GM19468 (cell line): ENCODE data around the gene RGS3.
A peak's percentile ranks its signal among the peaks of the same experiment; 100 is the strongest.

Experiments
- ATAC-seq: cut with Tn5 transposase; IDR thresholded peaks from one replicate; pipeline ENCODE4 v1.9.1; 2021; ENCODE audit warnings: mild to moderate bottlenecking, moderate library complexity, moderate number of reproducible peaks; ENCODE audit not compliant: unreplicated experiment; ENCODE audit errors: extremely low read depth

Gene RGS3

DNA sequence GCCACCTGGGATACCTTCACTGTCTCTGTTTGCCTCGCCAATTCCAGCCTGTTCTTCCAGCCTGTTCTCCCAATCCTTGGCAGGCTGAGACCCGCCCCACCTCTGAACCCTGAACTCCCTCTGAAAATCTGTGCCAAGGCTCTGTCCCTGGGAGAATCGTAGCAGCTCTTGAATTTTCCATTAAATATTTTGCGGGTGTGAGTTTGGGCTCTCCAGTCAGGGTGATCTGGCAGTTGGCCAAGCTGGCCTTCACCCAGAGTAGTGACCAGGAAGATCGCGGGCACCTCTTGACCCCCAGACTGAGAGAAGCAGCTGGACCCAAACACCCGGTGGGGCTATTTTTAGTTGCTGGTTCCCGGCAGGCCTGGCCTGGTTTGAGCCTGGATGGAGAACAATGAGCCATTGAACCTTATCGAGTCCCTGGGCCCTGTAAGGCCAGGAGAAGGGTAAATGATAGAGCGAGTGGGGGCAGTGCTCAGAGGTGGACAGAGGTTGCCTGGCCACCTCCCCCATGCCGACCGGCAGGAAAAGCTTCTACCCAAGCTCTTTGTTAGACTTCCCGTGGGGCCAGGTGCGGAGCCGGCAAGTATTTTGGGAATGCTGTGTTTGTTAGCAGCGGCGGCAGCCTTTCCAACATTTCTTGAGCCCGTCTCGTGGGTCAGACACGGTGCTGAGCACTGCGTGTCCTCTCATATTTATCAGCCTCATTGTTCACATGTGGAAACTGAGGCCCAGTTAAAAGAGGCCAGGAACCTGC is 146.2 kb downstream of the RGS3 start:
- ATAC-seq: no peak

DNA sequence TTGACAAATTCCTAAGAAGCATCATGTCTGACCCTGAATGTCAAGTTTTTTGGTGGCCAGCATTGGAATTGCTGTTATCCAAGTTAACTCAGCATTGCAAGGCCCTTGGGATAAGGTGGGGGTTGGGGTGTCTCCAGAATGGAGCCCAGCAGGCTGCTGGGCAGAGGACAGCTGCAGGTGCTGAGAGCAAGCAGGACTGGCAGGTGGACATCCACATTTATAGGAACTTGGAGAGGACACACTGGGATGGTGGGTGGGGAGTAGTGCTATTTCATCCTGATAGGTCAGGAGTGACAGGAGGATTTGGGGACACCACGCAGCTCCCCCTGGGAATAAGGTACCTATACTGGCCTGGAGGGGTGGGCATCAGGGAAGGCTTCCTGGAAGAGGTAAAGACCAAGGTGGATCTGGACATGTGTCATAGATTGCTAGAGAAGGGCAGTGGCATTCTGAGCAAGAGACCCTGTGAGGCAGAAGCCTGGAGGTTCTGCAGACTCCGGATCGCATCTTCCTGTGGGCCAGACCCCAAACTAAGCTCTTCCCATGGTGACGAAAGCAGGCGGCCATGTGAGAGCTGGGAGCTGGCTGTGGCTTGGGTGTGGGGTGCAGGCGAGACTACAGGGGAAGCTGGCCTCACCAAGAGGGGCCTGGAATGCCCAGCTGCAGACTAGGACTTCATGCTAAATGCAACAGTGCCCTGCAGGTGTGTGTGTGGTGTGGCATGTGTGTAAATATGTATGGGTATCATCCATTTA is 148.1 kb downstream of the RGS3 start:
- no peak for ATAC-seq

DNA sequence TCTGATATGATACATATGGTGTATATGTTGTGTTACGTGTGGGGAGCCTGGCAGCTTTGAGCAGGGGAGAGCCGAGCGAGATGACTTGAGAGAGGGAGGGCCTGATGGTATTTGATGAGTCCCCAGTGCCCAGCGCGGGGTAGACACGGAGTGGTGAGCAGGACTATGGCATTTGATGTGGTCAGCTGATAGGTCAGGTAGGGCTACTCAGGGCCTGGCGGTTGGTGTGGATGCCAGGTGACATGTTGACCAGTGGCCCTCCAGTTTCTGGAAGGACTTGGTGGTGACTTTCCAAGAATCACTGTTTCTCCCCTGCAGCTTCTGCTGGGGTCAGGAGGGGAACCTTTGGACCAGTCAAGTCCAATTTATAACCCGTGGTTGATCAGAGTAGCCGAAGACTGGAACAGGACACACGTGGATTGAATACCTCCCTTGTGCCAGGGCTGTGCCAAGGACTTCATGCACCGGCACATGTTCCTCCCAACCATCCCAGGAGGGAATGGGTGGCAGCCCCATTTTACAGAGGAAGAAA is 148.8 kb downstream of the RGS3 start:
- no peak for ATAC-seq

DNA sequence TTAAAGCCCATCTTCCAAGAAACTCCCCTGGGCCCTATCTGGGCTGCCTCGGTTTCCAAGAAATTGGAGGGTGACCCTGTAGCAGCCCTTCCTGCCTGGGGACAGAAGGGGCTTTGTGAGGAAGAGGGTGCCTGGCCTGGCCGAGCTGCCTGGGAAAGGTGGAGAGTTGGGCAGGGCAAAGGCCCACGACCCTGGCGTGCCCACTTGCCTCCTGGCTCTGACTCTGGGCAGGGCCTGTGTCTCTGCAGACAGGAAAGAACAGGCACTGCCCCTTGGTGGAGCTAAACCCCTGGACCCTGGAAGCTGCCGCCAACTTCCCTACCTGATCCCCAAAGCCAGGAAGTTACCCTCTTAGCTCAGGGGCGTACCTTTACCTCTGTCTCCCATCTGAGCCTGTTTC is 149.3 kb downstream of the RGS3 start:
- no peak for ATAC-seq

DNA sequence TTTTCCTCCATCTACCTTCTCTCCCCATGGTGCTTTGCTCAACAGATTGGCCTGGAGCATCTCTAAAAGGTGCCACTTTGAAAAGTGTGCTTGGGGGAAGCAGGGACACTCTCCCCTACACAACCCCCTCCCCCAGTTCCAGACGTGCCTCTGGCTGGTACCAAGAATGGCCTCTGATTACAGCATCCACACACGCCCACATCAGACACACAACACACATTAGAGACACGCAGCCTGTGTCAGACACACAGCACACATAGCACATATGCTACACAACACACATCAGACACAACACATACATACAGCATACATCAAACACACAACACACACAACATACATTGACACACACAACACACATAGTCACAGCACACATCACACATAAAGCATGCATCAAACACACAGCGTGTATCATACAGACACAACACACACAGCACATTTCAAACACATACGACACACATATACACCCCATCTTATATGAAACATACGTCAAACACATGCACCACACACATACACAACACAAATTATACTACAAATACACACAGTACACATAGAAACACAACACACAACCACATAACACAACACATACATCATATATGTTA is 150.4 kb downstream of the RGS3 start:
- ATAC-seq: no peak

DNA sequence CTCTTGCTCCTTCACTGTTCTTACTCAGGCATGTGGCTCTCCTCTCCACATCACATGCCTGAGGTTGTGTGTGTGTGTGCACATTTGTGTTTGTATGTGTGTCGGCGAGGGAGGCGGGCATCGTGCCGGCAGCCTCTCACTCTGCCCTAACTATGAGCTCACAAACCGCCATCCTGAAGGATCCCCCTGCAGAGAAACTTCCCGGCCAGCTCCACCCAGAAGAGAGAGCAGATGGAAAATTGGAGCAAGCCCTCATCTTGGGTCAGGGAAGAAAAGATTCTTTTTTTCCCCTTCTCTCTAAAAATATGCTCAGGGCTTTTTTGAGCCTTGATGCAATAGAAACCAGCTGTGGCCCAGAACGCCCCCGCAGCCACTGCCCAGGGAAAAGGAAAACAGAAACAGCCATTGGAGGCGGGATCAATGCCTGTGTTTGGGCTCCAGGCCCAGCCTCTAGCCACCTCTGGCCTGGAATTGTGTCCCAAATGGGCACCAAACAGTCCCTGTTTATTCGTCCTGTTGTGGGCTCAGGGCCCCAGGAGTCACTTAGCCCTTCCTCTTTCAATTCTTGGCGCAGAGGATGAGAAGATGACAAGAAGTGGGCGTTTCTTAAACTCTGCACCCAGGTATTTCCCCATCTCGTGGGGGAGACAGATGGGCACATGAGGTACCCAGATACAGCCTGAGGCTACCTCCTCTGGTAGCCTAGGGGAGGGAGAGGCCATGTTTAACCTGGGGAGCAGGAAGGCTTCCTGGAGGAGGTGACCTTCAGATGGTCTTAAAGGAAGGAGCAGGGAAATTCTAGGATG is 151.5 kb downstream of the RGS3 start:
- ATAC-seq: peak; percentile 51

DNA sequence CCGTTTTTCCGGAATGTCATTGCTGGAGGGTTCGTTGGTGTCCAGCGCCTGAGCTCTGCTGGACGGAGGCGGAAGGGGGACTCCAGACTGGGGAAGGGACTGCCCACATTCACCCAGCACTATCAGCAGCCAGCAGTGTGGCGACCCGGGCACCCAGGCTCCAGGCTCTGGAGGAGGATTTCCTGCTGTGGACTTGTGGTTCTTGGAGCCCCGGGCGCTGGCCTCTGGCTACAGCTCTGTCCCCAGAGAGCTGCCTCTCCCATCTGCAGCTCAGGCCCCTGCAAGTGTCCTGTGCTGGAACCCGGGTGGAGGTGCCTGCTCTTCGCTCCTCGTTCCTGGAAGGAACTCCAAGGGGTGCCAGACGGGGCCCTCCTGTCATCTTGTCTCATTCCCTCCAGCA is 152.6 kb downstream of the RGS3 start:
- no peak for ATAC-seq

DNA sequence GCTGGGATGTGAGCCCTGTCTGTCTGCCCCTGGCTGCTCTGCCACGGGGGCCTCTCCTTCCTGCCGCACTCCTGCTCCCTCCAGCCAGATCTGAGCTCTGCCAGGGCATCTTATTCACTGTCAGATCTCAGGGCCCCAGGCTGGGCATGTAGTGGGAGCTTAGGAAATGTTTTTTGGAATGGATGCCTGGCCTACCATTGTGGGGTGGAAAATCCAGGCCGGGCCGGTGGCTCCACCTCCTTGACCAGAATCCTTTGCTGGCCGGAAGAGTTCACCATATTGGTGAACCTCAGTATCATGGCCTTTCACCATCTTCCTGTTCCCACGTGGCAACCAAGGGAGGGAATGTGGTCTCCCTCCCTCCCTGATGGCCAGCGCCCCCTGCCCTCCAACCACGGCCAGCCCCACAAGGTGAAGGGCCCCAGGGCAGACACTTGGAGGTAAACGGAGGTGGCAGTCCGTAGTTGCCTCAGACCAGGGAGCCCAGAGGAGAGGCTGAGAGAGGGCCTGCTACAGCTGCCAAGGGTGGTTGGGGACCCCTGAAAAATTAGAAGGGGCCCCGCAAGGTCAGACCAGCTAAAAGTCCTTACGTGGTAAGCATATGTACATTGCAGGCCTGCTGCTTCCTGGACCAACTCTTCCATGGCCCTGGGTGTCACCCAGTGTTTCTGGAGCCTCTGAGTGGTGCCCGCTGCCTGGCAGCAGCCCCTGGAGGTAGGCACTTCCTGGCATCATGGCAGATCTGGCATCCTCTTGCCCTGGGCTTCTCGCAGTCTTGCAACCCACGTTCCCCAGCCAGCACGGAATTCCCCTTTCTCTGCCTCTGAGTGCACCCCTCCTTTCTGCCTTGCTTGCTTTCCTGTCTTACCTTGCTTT is 153.3 kb downstream of the RGS3 start:
- ATAC-seq: no peak

DNA sequence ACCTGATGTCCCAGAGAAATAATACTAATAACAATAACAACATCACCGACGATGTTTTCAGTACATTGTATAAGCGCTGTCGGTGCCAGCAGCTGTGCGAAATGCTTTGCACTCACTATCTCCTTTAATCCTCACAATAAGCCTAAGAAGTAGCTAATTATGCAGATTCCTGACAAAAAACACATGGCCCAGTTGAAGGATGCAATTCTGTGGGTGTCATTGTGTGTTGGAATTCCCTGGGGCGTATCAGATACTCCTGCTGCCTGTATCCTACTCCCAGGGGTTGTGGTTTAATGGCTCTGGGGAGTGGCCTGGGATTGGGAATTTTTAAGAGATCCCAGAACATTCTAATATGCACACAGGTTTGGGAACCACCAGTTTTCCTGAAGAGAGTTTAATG is 154.0 kb downstream of the RGS3 start:
- no peak for ATAC-seq

DNA sequence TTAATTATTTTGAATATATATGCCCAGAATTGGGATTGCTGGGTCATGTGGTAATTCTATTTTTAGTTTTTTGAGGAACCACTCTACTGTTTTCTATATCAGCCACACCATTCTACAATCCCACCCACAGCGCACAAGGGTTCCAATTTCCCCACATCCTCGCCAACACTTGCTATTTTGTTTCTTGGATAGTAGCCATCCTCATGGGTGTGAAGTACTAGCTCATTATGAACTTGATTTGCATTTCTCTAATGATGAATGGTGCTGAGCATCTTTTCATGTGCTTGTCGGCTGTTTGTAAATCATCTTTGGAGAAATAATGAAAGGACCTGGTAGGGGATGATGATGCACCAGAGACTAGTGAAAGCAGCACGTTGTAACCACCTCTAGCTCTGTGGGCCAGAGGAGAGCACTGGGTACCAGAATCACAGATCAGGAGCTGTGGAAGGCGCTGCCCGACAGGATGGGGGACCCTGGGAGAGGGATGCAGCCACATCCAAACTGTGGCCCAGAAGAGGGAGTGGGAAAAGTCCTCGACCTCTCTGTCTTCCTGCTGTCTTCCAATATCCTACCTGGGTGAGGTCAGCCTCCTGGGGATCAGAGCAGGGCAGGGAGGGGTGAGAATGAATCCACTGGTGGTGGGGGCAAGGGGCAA is 155.4 kb downstream of the RGS3 start:
- no peak for ATAC-seq

DNA sequence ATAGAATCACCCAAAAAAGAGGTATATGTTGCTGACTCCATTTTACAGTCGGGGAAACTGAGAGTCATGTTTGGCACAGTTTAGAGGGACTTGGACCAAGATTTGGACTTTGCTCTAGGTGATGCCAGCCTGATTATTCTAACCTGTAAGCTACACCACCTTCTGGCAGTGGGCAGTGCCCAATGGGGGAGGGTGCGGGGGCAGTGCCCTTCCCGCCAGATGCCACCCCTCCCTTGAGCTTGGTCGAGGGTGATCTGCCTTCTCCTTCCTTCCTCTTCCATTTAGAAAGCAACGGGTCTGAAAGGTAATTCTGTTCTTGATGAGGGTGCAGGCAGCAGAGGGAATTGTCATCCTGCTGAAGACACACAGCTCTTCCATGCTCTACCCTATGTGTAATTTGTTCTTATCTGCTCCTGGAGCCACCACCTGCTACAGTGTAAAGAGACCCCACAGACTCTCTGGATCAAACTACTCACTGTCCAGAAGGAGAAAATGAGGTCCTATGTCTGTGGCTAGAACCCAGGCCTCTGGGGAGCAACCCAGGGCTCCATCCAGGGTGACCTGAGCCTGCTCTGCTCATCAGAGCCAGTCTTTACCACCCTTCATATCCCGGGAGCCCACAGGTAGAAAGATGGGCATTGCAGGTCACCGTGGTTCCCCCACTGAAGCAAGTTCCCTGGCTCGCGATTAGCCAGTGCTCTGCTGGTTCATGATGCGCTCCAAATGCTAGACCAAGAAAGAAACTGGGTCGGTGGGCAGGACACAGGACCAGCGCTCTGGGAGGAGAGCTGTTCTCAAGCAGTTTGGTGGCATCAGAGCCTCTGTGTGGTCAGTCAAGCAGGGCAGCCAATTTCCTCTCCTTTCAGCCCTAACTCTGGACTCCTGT is 156.2 kb downstream of the RGS3 start:
- ATAC-seq: no peak

DNA sequence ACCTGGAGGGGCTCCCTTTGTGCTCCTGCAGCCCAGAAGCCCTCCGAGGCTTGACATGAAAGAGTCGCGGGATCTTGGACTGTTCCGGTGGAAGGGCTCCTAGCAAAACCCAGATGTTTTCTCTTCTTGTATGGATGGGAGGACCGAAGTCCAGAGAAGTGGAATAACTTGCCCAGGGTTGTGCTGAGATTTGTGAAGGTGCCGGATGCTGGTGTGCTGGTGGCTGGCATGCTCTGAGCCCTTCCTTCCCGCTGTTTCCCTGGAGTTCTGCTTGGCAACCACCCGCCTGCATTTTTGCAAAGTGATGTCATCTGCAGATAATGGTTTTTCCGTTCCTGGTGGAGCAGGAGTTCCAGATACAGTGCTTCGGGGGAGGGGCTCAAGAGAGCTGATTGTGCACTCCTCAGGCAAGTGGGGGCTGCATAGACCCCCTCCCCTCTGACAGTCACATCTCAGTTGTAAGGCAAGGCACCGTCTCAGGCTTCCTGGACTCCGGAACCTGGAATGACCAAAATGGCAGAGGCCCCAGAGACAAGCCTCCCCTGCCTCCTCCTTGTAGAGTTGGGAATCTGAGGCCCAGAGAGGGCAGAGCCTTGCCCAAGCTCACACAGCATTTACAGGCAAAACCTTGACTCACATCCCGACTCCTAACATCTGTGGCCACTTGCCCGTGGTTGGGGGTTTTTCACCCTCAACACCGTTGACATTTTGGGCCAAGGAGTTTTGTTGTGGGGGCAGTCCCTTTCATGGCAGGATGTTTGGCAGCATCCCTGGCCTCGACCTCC is 157.0 kb downstream of the RGS3 start:
- no peak for ATAC-seq

DNA sequence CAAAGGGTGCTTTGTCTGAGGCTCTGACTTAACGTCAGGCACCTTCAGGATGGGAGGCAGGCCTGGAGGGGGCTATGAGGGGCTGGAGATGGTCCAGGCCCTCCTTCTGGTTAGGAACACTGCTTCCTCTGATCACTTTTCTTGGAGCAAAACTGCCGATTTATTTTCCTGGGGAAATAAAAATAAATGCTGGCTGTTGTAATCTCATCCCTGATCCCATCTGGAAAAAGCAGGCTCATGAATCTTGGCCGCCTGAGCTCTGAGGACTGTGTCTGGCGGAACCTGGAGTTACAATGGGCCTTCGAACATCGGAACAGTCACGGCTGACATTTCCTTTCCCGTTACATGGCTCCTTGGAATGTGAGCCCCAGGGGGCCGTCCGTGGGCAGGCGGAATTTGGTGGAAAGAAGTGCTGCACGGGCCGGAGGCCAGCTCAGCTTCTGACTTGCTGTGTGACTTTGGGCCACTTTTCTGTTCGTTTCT is 157.8 kb downstream of the RGS3 start:
- ATAC-seq: no peak

DNA sequence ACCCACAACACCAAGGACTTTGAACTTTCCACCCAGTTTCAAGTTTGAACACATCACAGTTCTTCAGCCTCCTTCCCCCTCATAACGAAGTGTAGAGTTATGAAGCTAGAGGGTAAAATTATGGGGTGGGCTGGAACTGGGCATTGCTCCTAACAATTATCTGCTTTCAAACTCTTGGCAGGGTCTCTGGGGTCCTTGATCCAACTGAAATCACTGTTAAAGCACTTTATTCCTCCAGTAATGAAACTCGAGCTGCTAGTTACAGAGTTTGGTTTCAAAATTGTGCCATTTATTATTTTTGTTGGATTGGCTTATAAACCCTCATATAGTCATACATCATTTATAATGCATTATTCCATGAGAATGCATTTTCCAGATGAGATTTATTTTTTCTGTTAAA is 158.5 kb downstream of the RGS3 start:
- no peak for ATAC-seq

DNA sequence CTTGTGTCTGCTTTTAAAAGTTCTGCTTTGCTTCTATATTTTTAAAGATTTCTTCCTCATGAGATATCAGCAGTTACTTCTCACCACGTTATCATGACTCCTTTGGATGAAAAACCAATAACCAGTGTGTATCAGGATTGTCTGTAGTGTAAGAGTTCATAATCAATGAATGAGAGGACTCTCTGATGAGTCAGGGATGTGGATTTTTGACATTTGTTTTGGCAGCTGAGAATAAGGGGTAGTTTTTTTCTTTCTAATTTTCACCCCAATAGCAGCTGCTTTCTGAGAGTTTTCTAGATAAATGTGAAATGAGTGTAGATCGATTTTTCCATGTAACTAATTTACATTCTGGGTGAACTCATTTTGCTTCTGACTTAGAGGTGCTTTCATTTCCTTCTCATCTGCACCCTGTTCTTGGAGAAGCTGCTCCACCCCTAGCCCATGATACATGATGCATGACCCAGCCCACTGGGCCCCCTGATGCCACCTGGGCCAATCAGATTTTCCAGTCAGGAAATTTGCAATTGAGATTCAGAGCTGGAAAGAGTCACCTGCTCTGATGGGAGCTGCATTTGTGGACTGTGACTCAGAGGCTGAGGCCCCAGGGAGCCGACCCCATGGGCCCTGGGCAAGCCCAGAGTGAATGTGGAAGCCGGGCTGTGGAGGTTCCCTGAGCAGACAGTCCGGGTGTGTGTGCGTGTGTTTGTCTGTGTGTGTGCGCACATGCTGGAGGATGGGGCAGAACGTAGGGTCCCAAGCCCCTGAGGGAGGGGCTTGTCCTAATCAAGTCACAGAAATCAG is 159.3 kb downstream of the RGS3 start:
- peak; percentile 47 for ATAC-seq

DNA sequence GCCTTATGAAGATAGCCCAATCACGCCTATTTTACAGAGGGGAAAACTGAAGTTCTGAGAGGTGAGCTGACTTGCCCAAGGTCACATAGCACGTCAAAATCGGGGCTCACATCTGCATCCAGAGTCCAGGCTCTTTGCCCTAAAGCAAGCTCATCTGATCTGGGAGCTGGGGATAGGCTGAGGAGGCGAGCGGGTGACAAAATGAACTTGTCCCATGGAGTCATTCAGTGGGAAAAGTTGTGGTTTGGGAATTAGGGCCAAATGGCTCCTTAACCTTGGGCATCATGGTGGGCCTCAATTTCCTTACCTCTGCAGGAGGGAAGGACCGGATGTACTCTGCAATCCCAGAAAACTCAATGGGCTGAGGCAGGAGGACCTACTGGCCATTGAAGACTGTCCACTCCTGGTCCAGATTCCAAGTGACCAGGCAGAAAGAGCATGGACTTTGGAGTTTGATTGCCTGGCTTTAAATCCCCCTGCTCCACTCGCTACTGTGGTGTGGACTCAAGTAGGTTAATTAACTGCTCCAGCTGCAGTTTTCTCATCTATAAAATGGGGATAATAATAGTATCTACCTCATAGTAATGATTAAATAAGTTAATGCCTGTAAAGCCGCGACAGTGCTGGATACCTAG is 160.4 kb downstream of the RGS3 start:
- ATAC-seq: no peak
